Astrocyte (in vitro differentiated cells and primary cell): ENCODE data around the gene TUBB4B. TPM values are rescaled to one million over a fixed set of nuclear protein-coding genes. Genes with fewer than 3 reads are reported as not detected.

ENCODE experiments used
- DNase-seq: peaks from one replicate; pipeline ENCODE4 v3.0.0-alpha.2; 2010; ENCODE audit warnings: low read depth
- FAIRE-seq: peaks from 2 replicates; lab custom pipeline; 2011; peaks lifted over from hg19 to GRCh38; lab: Jason Lieb, UNC
- H2AFZ ChIP-seq: 2 replicates; pipeline ENCODE4 v1.6.0; 2012; ENCODE audit warnings: low read depth, low read length, inconsistent platforms
- H3K27ac ChIP-seq: 2 replicates; pipeline ENCODE4 v1.5.1; 2011; ENCODE audit warnings: low read depth, low read length, inconsistent platforms
- H3K27me3 ChIP-seq: 2 replicates; pipeline ENCODE4 v1.6.0; 2011; ENCODE audit warnings: low read length, inconsistent platforms; ENCODE audit not compliant: insufficient read depth
- H3K36me3 ChIP-seq: 2 replicates; pipeline ENCODE4 v1.5.1; 2011; ENCODE audit warnings: low read length, inconsistent platforms; ENCODE audit not compliant: insufficient read depth
- H3K4me1 ChIP-seq: 2 replicates; pipeline ENCODE4 v1.5.1; 2011; ENCODE audit warnings: low read length, inconsistent platforms; ENCODE audit not compliant: insufficient read depth
- H3K4me2 ChIP-seq: 2 replicates; pipeline ENCODE4 v1.6.0; 2012; ENCODE audit warnings: low read length, inconsistent platforms
- H3K4me3 ChIP-seq: 2 replicates; pipeline ENCODE4 v1.5.1; 2011; ENCODE audit warnings: low read depth, mild to moderate bottlenecking, low read length, inconsistent platforms; ENCODE audit not compliant: insufficient read depth
- H3K79me2 ChIP-seq: 2 replicates; pipeline ENCODE4 v1.6.0; 2012; ENCODE audit warnings: mild to moderate bottlenecking, low read length, inconsistent platforms; ENCODE audit not compliant: insufficient read depth
- H3K9ac ChIP-seq: 2 replicates; pipeline ENCODE4 v1.6.0; 2012; ENCODE audit warnings: mild to moderate bottlenecking, low read length, inconsistent platforms
- H3K9me3 ChIP-seq: 2 replicates; pipeline ENCODE4 v1.5.1; 2012; ENCODE audit warnings: low read depth, mild to moderate bottlenecking, low read length, inconsistent platforms; ENCODE audit not compliant: insufficient read depth
- H4K20me1 ChIP-seq: 2 replicates; pipeline ENCODE4 v1.6.0; 2012; ENCODE audit warnings: low read length, inconsistent platforms; ENCODE audit not compliant: insufficient read depth
- H3K27ac Mint-ChIP-seq: one replicate; pipeline ENCODE4 v1.8.0; 2021; ENCODE audit warnings: mild to moderate bottlenecking, mixed read lengths; ENCODE audit not compliant: unreplicated experiment
- H3K27me3 Mint-ChIP-seq: one replicate; pipeline ENCODE4 v1.8.0; 2021; ENCODE audit warnings: low read depth, mixed read lengths; ENCODE audit not compliant: unreplicated experiment
- H3K36me3 Mint-ChIP-seq: one replicate; pipeline ENCODE4 v1.8.0; 2021; ENCODE audit warnings: low read depth, mixed read lengths; ENCODE audit not compliant: unreplicated experiment
- H3K4me1 Mint-ChIP-seq: one replicate; pipeline ENCODE4 v1.8.0; 2021; ENCODE audit warnings: low read depth, mixed read lengths; ENCODE audit not compliant: unreplicated experiment
- H3K4me3 Mint-ChIP-seq: one replicate; pipeline ENCODE4 v1.8.0; 2021; ENCODE audit warnings: mild to moderate bottlenecking, moderate library complexity, mixed read lengths; ENCODE audit not compliant: unreplicated experiment
- H3K9me3 Mint-ChIP-seq: one replicate; pipeline ENCODE4 v1.8.0; 2021; ENCODE audit warnings: mild to moderate bottlenecking, mixed read lengths; ENCODE audit not compliant: unreplicated experiment
- CTCF ChIP-seq: IDR thresholded peaks from 2 replicates; pipeline ENCODE4 v1.5.1; 2011; ENCODE audit warnings: low read depth, mild to moderate bottlenecking, inconsistent platforms, low read length, moderate library complexity; ENCODE audit not compliant: insufficient read depth
- EZH2 ChIP-seq: IDR thresholded peaks from 2 replicates; pipeline ENCODE4 v1.6.1; 2012; ENCODE audit warnings: mild to moderate bottlenecking, low read length, inconsistent platforms; ENCODE audit not compliant: insufficient read depth
- total RNA-seq: library from RNA; stranded (reverse); gene quantifications from 2 replicates; pipeline ENCODE4 v1.2.1, GENCODE V29; 2021

The TUBB4B gene
- total RNA-seq, 1 donor from 2014 or later, result 218 TPM

- H3K9ac ChIP-seq, result peak overlapping the region; percentile 43
- H4K20me1 ChIP-seq, result peaks cover 45% of the 10 kb centered on the region
- FAIRE-seq, result no peak
- no peaks in the 10 kb centered on the region for H3K9me3 ChIP-seq
- no peak overlapping the region for H2AFZ ChIP-seq
- peaks cover 15% of the 10 kb centered on the region for H3K36me3 ChIP-seq
- H3K9me3 Mint-ChIP-seq, result no peaks in the 10 kb centered on the region
- TF ChIP-seq CTCF (no peak), EZH2 (no peak)
- H3K4me1 Mint-ChIP-seq, result peaks cover 6% of the 10 kb centered on the region
- no peak overlapping the region for H3K4me3 ChIP-seq
- peaks cover 4% of the 10 kb centered on the region for H3K4me1 ChIP-seq
- DNase-seq, result no peak
- no peaks in the 10 kb centered on the region for H3K27me3 Mint-ChIP-seq
- H3K4me2 ChIP-seq, result no peak overlapping the region
- no peaks in the 10 kb centered on the region for H3K27me3 ChIP-seq
- H3K27ac Mint-ChIP-seq, result no peak overlapping the region
- H3K36me3 Mint-ChIP-seq, result peaks cover 15% of the 10 kb centered on the region
- no peak overlapping the region for H3K4me3 Mint-ChIP-seq
- H3K79me2 ChIP-seq, result peaks cover 21% of the 10 kb centered on the region
- H3K27ac ChIP-seq, result no peak overlapping the region
These were observed 27.6 kb downstream of the TUBB4B start for GRCh38 chr9:137268538-137269201.

- H3K27me3 Mint-ChIP-seq, result no peaks in the 10 kb centered on the region
- no peaks in the 10 kb centered on the region for H3K9me3 Mint-ChIP-seq
- FAIRE-seq, result no peak
- H3K4me1 Mint-ChIP-seq, result peaks cover 6% of the 10 kb centered on the region
- no peak overlapping the region for H3K9ac ChIP-seq
- no peak for DNase-seq
- peak overlapping the region; percentile 69 for H3K27ac Mint-ChIP-seq
- no peak overlapping the region for H3K27ac ChIP-seq
- H2AFZ ChIP-seq, result no peak overlapping the region
- no peak overlapping the region for H3K4me2 ChIP-seq
- no peak overlapping the region for H3K4me3 ChIP-seq
- H4K20me1 ChIP-seq, result peaks cover 45% of the 10 kb centered on the region
- no peaks in the 10 kb centered on the region for H3K9me3 ChIP-seq
- no peak for TF ChIP-seq EZH2
- TF ChIP-seq CTCF, result no peak
- H3K4me3 Mint-ChIP-seq, result no peak overlapping the region
- H3K36me3 Mint-ChIP-seq, result peaks cover 15% of the 10 kb centered on the region
- no peaks in the 10 kb centered on the region for H3K27me3 ChIP-seq
- peaks cover 18% of the 10 kb centered on the region for H3K79me2 ChIP-seq
- peaks cover 4% of the 10 kb centered on the region for H3K4me1 ChIP-seq
- peaks cover 9% of the 10 kb centered on the region for H3K36me3 ChIP-seq
These were observed 28.2 kb downstream of the TUBB4B start for GRCh38 chr9:137269231-137269772.
